Bone marrow (tissue), 2 donors: Measurements from ENCODE around the gene CHGA.
A peak's percentile ranks its signal among the peaks of the same experiment; 100 is the strongest.

Experiments used
- DNase-seq, 2 donors: peaks; one replicate each; lab custom pipeline; 2025; lab: John Stamatoyannopoulos, UW

CHGA gene

DNA sequence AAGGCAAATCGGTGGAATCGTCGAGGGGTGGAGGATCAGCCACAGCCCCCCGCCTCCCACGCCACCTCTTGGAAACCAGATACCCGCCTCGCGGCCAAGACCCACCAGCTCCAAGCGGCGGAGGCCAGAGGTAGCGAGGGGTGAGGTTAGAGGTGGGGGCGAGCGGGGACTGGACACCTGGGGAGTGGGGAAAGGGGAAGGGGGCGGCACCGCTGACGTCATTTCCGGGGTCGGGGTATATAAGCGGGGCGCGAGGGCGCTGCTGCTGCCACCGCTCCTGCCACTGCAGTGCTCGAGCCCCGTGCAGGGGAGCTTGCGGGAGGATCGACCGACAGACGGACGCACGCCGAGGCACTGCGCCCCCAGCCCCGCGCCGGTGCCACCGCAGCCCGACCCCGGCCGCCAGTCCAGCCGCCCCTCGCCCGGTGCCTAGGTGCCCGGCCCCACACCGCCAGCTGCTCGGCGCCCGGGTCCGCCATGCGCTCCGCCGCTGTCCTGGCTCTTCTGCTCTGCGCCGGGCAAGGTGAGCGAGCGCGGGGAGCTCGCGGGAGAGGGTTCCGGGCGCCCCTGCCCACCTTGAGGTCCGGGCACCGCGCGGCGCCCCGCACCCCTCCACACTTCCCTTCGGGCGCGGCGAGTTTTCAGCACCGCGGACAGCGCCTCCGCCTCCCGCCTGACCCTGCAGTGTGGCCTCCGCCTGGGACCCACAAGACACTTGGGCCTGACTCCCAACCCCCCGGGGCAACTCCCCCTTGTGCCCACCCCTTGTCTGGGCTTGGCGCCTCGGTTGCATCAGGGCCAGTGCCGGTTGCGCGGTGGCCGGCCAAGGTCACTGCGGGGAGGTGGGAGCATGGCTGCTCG lies at the start of gene CHGA:
TSS of gene CHGA (plus strand) at position 268 of the 861 bp plus-strand sequence. CDS start at position 478, 210 bp downstream.
- peak in 1 of 2 donors; percentile 21 for DNase-seq

- DNase-seq: no peak
These were observed 47.8 kb upstream of the CHGA start for GRCh38 chr14:92874962-92875661.

DNA sequence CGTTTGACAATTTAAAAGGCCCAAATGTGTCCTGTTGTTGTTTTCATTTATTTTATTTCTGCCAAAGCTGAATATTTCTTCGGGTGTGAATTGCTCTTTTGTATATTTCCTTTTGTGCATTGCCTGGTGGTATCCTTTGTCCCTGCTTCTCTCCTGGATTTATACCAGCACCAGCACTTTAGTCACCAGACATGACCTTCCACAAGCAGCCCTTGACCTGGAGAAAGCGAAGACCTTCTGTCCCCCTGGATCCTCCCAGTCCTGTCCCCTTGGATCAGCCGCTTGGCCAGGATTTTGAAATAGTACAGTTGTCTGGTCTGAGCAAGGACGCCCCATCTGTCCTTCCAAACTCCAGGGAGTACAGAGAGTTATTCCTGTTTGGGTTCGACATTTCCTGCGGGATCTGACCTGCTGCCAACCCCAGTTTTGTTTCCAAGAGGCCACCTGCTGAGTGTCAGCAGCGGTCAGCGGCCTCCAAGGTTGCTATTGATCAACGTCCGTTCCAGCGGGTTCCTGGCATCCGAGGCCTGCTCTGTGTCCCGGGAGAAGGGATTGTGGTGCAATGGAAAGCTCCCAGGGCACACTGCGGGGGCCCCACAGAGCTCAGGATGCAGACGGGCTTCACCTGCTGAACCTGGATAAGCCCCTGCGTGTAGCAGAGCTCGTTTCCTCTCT lies 45.1 kb upstream of the CHGA start:
- no peak for DNase-seq

GRCh38 chr14:92880351-92880750 lies 42.6 kb upstream of the CHGA start:
- DNase-seq: no peak

DNA sequence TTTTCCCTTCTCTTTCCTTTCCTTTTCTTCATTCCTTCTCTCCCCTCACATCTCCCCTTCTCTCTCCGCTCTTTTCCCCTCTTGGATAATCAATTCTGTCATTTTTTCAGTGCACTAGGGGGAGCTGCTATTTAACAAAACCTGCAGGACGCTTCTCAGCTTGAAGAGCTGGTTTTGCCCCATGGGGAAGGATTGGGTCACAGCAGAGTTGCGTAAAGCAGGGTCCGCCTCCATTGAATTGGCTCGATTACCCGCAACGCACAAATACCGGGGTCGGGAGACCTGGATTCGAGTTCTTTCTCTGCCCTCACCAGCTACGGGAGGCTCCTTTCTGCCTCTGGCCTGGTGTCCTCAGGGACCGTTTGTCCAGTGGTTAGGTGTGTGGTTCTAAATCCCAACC lies 42.1 kb upstream of the CHGA start:
- no peak for DNase-seq

DNA sequence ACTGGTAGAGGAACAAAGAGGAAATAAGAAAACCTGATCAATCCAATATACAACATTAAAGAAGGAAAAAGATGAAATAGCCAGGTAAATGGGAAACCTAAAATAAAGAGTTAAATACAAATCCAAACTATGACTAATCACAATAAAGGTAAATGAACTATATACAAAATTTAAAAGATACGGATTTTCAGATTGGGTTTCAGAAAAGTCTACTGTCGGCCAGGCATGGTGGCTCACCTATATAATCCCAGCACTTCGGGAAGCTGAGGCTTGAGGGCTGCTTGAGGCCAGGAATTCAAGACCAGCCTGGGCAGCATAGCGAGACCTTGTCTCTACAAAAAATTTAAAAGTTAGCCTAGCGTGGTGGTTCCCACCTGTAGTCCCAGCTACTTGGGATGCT lies 39.9 kb upstream of the CHGA start:
- DNase-seq: no peak

- DNase-seq: no peak
These were observed 38.5 kb upstream of the CHGA start for GRCh38 chr14:92884410-92884809.

GRCh38 chr14:92885279-92886061 lies 37.5 kb upstream of the CHGA start:
- DNase-seq: no peak

DNA sequence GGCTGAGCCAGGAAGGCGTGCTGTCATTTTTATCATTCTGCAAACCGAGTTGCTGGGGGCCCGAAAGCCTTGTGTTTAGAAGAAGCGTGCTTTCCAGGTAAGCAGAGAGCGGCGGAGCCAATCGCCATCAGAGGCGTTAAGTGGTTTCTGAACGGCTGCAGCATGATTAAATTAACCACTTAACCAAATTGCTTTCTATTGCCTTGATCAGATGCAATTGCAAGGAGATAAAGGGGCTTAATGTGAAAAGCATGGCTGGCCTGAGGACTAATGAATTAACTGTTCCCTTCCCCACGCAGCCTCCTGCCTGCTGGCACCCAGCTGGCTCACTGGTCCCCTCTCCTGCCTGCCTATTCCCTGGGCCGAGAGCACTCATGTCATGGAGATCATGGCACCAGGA lies 36.6 kb upstream of the CHGA start:
- DNase-seq: no peak

- no peak for DNase-seq
These were observed 35.8 kb upstream of the CHGA start for GRCh38 chr14:92887157-92887556.

- no peak for DNase-seq
These were observed 34.1 kb upstream of the CHGA start for GRCh38 chr14:92888896-92889295.

GRCh38 chr14:92890830-92891588 lies 31.9 kb upstream of the CHGA start:
- no peak for DNase-seq

GRCh38 chr14:92892589-92892988 lies 30.4 kb upstream of the CHGA start:
- no peak for DNase-seq

DNA sequence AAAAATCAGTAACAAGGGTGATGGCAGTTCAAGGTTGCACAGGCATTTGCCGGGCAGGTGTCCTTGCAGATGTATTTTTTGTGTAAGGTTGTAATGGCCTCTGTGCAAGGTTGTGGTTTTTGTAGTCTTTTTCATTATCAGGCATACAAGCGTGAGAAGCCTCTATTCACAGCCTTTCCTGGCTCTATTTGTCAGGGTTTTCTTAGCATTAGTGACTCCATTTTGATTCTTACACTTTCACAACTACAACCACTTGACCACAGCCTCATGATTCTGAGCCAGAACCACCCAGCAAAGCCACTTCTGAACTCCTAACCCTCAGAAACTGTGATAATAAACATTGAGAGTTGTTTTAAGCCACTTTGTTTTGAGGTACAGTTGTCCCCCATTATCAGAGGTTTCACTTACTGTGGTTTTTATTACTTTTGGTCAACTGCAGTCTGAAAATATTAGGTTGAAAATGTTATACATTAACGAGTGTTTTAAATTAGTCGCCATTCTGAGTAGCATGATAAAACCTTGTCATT lies 27.5 kb upstream of the CHGA start:
- no peak for DNase-seq

- DNase-seq: no peak
These were observed 24.9 kb upstream of the CHGA start for GRCh38 chr14:92897922-92898565.

- no peak for DNase-seq
These were observed 24.3 kb upstream of the CHGA start for GRCh38 chr14:92898566-92899131.

DNA sequence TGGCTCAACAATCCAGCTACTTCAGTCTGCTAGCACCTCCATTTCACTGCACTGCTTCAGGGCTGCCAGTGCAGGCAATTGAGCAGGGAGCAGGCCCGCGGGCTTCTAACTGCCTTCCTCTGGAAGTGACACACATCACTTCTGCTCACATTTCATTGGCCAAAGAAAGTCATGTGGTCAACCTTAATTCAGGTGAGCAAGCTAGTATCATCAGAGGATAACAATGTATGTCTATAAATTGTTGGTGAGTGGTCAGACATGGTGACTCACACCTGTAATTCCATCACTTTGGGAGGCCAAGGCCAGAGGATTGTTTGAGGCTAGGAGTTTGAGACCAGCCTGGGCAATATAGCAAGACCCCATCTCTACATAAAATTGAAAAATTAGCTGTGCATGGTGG lies 22.3 kb upstream of the CHGA start:
- DNase-seq: no peak

GRCh38 chr14:92902191-92902590 lies 20.8 kb upstream of the CHGA start:
- DNase-seq: no peak

GRCh38 chr14:92902726-92903125 lies 20.2 kb upstream of the CHGA start:
- no peak for DNase-seq

DNA sequence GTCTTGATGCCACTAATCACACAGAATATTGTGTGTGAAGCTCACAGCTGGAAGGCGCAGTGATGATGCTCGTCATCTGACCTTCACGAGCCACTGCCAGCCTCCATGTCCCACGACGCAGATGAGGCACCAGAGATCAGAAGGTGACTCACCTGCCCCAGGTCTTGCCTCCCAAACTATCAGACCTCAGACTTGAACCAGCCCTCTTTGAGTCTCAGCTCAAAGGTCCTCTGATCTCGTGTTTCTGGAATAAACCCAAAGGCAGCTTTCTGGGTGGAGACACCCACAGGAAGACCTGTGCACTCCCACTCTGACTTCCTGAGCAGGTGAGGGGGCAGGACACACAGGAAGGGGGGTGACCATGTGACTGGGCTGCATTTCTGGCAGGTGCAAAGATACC lies 19.6 kb upstream of the CHGA start:
- DNase-seq: no peak
